IPS-18c (cell line): ENCODE data around the gene HLA-DPA1.

Experiments used
- H3K4me3 ChIP-seq: 2 replicates; pipeline ENCODE4 v1.7.0; 2013; ENCODE audit warnings: low read depth, mild to moderate bottlenecking, low read length, moderate library complexity; ENCODE audit not compliant: insufficient read depth
- H3K9me3 ChIP-seq: one replicate; pipeline ENCODE4 v1.6.1; 2013; ENCODE audit warnings: mild to moderate bottlenecking, low read length, moderate library complexity; ENCODE audit not compliant: control insufficient read depth, insufficient read depth

HLA-DPA1 gene

DNA sequence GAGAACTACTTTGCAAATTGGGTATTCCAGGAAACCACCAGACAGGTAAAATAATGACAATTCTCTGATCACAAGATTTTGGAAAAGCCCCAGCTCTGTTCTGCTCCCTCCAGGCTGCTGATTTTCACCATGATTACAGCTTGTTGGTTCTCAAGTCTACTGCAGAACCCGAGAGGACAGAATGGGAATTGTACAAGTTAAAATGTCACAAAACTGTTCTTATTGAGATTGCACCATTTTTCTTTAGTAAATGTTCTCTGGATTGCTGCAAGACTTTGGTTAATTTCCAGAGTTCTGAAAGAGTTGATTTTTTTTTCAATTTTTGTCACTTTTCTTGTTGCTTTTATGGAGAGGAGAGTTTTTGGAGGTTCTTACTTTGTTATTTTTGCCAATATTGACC lies 36.9 kb downstream of the HLA-DPA1 start:
- Histone ChIP-seq H3K4me3 (no peak overlapping the region), H3K9me3 (no peaks in the 10 kb centered on the region)

DNA sequence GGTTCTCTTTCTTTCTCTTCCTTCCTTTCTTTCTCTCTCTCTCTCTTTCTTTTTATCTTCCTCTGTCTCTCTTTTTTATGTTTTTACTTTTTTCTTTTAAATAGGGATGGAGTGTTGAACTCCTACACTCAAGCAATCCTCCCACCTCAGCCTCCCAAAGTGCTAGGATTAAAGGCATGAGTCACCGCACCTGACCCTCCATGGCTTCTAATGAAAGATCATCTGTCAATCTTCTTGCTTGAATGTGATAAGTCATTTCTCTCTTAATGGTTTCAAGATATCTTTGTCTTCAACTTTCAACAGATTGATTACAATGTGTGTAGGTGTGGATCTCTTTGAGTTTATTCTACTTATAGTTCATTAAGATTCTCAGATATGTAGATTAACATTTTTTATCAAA lies 38.9 kb downstream of the HLA-DPA1 start:
- no peaks in the 10 kb centered on the region for H3K9me3 ChIP-seq
- H3K4me3 ChIP-seq = no peak overlapping the region

DNA sequence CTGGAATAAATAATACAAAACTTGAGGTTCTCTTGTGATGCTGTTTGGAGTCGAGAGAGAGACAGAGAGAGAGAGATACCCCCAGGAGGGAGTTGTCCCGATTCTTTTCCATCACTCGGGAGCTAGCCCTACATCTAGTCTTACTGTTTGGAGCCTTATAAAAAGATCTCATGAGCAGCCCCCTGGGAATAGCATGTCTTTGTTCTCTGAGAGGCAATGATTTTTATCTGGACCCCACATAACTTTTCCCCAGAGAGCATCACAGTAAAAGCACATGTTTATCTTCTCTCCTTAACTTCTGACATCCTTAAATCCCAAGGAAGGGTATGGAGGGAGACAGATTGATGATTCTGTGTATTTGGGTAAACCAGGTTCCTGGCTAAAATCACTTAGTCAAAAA lies 43.2 kb downstream of the HLA-DPA1 start:
- no peak overlapping the region for H3K4me3 ChIP-seq
- H3K9me3 ChIP-seq = no peaks in the 10 kb centered on the region

DNA sequence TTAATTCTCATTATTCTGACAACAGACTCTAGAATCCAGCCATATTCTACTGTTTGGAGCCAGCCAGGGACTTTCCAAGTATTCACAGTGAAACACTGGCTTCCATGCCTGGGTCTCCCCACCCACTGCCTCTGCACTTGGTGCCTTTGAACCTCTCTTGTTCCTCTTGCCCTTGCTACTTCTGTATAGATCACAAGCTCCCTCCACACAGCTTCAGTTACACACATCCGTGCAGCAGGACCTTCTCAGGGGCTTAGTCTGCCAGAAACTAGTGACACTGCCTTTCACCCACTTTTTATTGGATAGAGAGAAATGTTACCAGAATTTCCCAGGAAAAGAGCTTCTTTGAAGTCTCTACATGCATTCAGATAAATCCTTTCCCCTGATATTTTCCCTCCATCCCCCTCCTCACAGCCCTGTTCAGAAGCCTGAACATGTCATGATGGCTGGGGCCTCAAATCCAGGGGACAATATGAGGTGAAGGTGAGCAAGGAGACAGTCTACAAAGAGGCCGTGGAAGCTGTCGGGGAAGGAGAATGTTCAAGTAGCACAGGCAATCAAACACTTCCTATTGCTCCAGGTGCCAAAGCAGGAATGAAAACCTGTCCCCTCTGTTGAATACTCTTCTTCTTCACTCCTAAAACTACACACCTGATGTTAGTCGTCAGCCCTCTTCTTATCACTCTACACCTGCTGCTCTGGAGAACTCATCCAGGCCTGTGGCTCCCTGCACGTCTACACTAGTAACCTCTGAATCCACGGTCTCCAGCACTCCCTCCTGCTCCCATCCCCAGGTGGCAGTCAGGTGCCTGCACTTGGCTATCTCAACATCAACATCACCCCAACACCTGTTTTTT lies 43.9 kb downstream of the HLA-DPA1 start:
- Histone ChIP-seq H3K9me3 (no peaks in the 10 kb centered on the region), H3K4me3 (no peak overlapping the region)

DNA sequence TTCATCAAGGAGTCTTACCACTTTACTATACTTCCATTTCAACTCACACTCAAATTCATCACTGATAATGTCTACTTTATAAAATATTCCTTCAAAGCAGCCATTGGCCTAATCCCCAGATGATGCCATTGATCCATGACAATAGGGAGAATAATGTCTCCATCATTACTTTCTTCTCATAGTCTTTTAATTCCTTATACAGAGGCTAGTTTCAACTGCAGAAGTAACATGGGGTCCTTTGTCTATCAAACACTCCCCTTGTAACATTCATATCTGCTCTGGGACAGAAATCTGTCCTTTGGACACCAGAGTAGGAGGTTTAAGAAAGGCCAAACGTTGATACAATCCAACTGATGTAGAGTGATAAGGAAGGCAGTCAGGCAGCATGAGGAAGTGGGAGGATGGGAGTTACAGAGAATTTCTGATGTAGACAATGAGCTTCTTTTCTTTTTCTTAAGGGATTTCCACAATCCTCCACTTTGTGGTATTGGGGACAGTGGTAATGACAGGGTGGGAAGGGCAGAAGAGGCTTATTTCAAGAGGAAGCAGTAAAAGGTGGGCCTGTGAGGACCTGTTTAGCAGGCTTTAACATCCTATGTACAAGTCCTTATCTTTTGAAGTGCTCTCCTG lies 45.1 kb downstream of the HLA-DPA1 start:
- Histone ChIP-seq H3K4me3 (no peak overlapping the region), H3K9me3 (no peaks in the 10 kb centered on the region)

DNA sequence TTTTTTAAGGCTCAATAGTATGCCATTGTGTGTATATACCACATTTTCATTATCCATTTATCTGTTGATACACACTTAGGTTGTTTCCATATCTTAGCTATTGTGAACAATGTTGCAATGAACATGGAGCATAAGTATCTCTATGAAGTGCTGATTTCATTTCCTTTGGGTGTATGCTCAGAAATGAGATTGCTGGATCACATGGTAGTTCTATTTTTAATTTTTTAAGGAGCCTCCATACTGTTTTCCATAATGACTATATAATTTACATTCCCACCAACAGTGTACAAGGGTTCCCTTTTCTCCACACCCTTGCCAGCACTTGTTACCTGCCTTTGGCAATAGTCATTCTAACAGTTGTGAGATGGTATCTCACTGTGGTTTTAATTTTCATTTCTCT lies 48.9 kb downstream of the HLA-DPA1 start:
- Histone ChIP-seq H3K9me3 (no peaks in the 10 kb centered on the region), H3K4me3 (no peak overlapping the region)

DNA sequence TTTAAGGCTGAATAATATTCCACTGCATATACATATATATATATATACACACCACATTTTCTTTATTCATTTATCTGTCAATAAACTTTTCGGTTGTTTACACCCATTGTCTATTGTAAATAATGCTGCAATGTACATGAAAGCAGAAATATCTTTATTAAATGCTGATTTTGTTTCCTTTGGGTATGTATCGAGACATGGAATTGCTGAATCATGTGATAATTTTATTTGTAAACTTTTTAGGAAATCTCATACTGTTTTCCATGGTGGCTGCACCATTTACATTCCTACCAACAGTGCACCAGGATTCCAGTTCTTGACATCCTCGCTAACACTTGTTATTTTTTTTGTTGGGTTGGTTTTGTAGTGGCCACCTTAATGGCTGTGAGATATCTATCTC lies 49.9 kb downstream of the HLA-DPA1 start:
- H3K9me3 ChIP-seq = no peaks in the 10 kb centered on the region

DNA sequence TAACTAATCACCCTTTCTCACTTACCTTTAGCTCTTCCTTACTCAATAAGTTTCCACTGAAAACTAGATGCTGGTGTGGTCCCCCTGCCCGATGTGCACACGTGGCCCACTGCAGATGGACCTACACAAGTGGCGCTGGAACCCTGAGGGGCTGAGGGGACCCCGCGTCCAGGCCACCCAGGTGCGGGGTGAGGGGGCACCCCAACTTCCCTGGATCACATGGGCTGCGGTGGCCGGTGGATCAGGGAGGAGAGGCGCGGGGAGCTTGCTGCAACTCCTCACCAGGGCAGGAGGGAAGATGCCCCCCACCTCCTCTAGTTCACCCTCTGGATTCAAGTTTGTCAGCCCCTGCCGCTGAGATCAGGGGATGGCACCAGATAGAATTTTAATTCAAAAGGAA lies 51.5 kb downstream of the HLA-DPA1 start:
- H3K9me3 ChIP-seq = no peaks in the 10 kb centered on the region
- H3K4me3 ChIP-seq = no peak overlapping the region

More for the DNA sequence above, 49.9 kb downstream of the HLA-DPA1 start:
- no peak overlapping the region for H3K4me3 ChIP-seq

DNA sequence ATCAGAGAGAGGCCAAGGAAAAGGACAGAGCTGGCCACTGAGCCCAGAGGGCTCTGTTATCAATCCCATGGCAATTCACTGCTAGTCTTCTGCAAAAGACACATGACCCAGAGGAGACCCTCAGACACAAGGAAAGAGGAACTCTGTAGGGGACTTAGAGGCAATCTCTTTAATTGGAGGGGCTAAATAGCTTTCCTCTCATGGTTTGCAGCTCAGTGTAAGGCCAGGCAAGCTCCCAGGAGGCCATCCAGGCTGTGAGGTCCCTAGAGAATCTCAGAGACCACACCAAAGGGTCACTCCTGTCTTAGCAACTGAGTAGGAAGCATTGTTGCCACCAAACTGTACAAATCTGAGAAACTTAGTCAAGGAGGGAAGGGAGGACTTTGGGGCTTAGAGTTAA lies 54.1 kb downstream of the HLA-DPA1 start:
- H3K9me3 ChIP-seq = no peaks in the 10 kb centered on the region
- H3K4me3 ChIP-seq = no peak overlapping the region

DNA sequence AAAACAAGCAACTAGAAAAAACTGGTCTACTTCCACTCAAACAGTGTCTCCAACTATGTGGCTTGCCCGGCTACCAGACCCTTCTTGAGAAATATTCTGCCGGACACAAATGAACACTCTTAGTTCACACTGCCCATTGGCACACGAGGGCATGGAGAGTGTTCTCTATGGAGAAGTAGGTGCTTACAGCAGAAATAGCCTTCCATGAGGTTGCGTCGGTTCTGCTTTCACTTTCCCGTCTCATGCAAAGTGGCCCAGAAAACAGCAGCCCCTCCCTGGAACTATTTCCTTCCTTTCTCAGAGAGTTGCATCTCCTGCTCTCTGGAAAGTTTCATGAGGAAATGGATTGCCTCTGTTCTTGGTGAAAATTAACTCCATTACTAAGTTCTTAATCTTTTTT lies 54.5 kb downstream of the HLA-DPA1 start:
- no peak overlapping the region for H3K4me3 ChIP-seq
- H3K9me3 ChIP-seq = no peaks in the 10 kb centered on the region

DNA sequence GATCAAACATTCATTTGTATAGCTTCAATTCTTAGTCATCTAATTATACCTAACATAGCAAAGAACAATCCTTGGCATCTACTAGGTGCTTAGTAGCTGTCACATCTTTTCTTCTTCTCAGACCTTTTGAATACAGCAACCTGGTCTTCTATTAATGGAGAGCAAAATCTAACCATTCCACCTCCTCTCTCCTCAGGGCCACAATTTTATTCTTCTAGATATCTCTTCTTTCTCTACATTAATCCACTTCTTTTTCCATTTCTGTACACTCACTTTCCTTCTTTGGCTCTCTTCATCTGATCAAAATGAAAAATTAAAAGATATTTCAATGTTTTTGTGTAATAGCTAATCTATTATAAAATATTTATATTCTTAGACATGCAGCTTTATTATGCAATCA lies 55.0 kb downstream of the HLA-DPA1 start:
- Histone ChIP-seq H3K9me3 (no peaks in the 10 kb centered on the region), H3K4me3 (no peak overlapping the region)

DNA sequence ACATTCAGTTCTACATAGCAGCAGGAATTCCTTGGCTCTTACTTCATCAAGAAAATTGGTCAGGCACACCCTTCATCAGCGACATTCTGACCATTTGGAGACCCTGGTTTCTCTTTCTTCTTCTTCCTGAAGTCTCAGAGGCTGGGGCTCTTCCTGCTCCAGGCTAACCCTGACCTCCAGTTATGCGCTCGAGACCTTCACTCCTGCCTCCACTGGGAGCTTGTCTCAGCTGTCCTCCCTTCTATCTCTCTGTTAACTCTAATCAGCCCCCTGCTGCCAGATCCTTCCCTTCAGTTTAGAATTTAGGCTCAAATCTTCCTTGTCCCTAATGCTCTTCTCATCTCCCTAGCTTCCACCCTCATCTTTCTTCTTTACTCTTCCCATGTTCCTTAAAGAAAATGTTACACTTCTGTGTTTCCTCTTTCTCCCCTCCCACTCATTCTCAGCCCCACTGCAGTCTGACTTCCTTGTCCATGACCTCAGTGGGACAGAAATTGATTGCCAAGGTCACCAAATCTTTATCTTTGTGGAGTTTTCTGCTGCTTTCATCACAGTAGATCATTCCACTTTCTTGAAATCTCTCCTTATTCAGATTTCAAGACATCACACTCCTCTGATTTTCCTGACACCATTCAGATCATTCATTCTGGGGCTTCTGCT lies 55.6 kb downstream of the HLA-DPA1 start:
- no peaks in the 10 kb centered on the region for H3K9me3 ChIP-seq
- no peak overlapping the region for H3K4me3 ChIP-seq

DNA sequence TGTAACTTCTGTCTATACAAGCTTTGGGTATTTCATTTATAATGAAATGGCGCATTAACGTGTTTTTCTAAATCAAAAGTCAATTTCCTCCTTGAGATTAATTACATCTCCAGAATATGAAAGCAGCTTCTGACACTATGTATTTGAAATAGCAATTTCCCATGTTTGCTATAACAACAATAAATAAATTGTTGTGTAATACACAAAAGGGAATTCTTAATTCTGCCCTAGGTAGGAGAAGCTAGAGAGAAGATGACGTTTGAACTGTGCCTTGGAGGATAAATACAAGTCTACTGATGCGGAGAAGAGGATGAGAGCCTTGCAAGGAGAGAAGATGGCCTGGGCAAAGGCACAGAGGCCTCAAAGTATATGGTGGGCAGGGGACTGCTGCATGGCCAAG lies 56.4 kb downstream of the HLA-DPA1 start:
- no peaks in the 10 kb centered on the region for H3K9me3 ChIP-seq
- no peak overlapping the region for H3K4me3 ChIP-seq

DNA sequence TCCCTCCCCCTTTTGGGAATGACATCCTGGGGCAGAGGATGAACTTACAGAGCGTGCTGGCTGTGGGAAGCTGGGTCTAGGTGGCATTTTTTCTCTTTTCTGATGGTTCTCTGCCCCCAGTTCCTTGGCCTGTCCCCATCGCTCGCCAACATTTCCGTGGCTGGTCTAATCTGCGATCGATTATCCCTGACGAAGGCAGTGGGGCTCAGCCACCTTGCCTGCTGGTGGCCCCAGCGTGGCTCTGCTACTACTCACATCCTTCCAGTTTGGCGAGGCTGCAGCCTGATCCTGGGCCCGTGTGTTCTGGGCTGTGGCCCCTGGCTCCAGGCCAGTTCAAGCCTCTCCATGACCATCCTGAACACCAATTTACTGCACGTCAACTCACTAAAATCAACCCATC lies 57.7 kb downstream of the HLA-DPA1 start:
- no peaks in the 10 kb centered on the region for H3K9me3 ChIP-seq
- no peak overlapping the region for H3K4me3 ChIP-seq

DNA sequence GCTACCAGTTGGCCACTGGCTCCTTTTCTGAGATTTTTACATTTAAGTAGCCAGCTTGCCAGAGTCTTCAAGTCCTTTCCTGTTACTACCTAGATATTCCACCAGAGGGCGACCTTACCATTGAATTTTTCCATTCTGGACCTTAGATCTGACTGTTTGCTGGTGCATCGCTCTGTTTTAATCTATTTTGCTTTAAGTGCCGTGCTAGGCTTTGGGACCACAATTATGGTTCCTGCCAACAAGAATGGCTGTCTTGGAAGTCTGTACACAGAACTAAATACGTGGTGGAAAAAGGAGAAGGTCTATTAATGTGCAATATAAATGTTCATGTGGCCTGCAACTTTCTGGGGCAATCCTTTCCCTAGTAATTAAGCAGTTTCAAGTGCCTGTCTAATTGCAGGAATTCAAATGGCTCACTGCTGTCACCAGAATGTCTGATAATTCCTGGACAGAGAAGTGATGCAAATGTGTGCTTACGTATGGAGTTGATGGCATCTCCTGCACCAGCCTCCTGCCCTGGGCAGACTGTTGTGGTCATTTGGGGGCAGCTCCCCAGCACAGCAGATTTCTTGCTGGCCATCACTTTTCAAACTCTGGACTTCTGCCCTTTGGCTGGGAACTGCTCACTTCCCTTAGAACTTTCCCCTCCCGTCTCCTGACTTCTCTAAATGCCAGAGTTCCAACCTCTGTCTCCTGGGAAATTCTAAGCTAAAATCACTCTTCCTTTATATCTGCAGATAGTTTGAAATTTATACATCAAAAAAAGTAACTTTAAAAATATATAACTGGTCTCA lies 58.4 kb downstream of the HLA-DPA1 start:
- Histone ChIP-seq H3K4me3 (no peak overlapping the region), H3K9me3 (no peaks in the 10 kb centered on the region)
